Lung (tissue), 12 donors: ENCODE measurements around the gene CAMK2N1. TPM values are rescaled to one million over a fixed set of nuclear protein-coding genes. Genes with fewer than 3 reads are reported as not detected.

Experiments used
- ATAC-seq: fragments of 200-7000 bp; cut with Tn5 transposase; one replicate; pipeline ENCODE4 v1.9.1; 2020; ENCODE audit warnings: moderate number of reproducible peaks; ENCODE audit not compliant: insufficient read depth, low FRiP score
- DNase-seq, 3 donors: peaks; one replicate each; pipeline ENCODE4 v3.0.0-alpha.2; 2013 to 2017
- H3K27ac ChIP-seq, 2 donors: one replicate each; pipeline ENCODE4 v1.5.1; 2013; ENCODE audit warnings: mild to moderate bottlenecking in 2 of 2, moderate library complexity in 2 of 2, control low read depth in 1 of 2, inconsistent platforms in 1 of 2, low read depth in 1 of 2, low read length in 1 of 2
- H3K27me3 ChIP-seq, 3 donors: one replicate each; pipeline ENCODE4 v1.5.1; 2013; ENCODE audit warnings: low read length in 2 of 3; ENCODE audit not compliant: control insufficient read depth in 3 of 3, insufficient read depth in 3 of 3
- H3K36me3 ChIP-seq, 4 donors: one replicate each; pipeline ENCODE4 v1.5.1; 2013; ENCODE audit warnings: low read length in 4 of 4, mild to moderate bottlenecking in 1 of 4, moderate library complexity in 1 of 4; ENCODE audit not compliant: control insufficient read depth in 4 of 4, insufficient read depth in 4 of 4
- H3K4me1 ChIP-seq, 5 donors: one replicate each; pipeline ENCODE4 v1.5.1; 2013; ENCODE audit warnings: low read length in 5 of 5, mild to moderate bottlenecking in 2 of 5, moderate library complexity in 1 of 5; ENCODE audit not compliant: control insufficient read depth in 5 of 5, insufficient read depth in 5 of 5
- H3K4me3 ChIP-seq: one replicate; pipeline ENCODE4 v1.5.1; 2013; ENCODE audit warnings: mild to moderate bottlenecking, control low read depth, moderate library complexity
- H3K9ac ChIP-seq, 2 donors: one replicate each; pipeline ENCODE4 v1.5.1; 2013; ENCODE audit warnings: low read length in 2 of 2, control low read depth in 1 of 2; ENCODE audit not compliant: insufficient read depth in 1 of 2
- H3K9me3 ChIP-seq, 4 donors: one replicate each; pipeline ENCODE4 v1.5.1; 2013; ENCODE audit warnings: low read length in 3 of 4, mild to moderate bottlenecking in 1 of 4, moderate library complexity in 1 of 4; ENCODE audit not compliant: control insufficient read depth in 4 of 4, insufficient read depth in 3 of 4
- WGBS, 2 donors: extraction: QIAGEN DNeasy Blood & Tissue Kit; methylation state at CpG; one replicate each; pipeline ENCODE4 v1.1.7; 2013; 5-methylcytosine and 5-hydroxymethylcytosine counted together
- polyA plus RNA-seq, 2 donors: library from polyadenylated mRNA; stranded (reverse); fragments of 200-250 nt; gene quantifications; one replicate each; pipeline ENCODE4 v1.2.1, GENCODE V29; 2013
- total RNA-seq, 2 donors: library from RNA; depleted of rRNA in 1 of 2; stranded (reverse); fragments of >200 nt in 1 of 2; gene quantifications; one replicate each; pipeline ENCODE4 v1.2.1, GENCODE V29; 2014 to 2021
- TF ChIP-seq, protein P1 (sequence below): IDR thresholded peaks from 2 replicates; pipeline ENCODE4 v1.5.1; 2012; ENCODE audit warnings: mild to moderate bottlenecking; ENCODE audit errors: control extremely low read depth, extremely low read depth
- donor health status: control.
- donor health status: control.
- donor health status: Bipolar disorder and iron deficiency.
- donor health status: healthy.
- donor health status: DM: yes; HTN: yes; CAD: no.

CAMK2N1 gene
- total and polyA plus RNA-seq, 4 donors = 6.5 to 44.3 (median 28.3) TPM

DNA sequence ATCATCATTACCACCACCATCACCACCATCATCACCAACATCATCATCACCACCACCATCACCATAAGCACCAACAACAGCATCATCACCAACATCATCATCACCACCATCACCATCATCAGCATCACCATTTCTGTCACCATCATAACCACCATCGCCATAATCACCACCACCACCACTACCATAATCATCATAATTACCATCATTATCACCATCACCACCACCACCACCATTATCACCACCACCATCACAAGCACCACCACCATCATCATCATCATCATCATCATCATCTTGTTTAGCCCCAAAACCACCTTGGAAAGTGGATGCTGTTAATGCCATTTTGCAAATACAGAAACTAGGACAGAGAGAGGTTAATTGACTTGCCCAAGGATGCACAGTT lies 22.5 kb downstream of the CAMK2N1 start:
- 85 to 88% methylated on average over 1 of the region's 1 CpG for WGBS, 2 donors
- TF ChIP-seq, protein P1, sequence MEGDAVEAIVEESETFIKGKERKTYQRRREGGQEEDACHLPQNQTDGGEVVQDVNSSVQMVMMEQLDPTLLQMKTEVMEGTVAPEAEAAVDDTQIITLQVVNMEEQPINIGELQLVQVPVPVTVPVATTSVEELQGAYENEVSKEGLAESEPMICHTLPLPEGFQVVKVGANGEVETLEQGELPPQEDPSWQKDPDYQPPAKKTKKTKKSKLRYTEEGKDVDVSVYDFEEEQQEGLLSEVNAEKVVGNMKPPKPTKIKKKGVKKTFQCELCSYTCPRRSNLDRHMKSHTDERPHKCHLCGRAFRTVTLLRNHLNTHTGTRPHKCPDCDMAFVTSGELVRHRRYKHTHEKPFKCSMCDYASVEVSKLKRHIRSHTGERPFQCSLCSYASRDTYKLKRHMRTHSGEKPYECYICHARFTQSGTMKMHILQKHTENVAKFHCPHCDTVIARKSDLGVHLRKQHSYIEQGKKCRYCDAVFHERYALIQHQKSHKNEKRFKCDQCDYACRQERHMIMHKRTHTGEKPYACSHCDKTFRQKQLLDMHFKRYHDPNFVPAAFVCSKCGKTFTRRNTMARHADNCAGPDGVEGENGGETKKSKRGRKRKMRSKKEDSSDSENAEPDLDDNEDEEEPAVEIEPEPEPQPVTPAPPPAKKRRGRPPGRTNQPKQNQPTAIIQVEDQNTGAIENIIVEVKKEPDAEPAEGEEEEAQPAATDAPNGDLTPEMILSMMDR = no peak
- Histone ChIP-seq H3K36me3 (no peaks in the 10 kb centered on the region), H3K4me3 (no peak overlapping the region), H3K27ac (no peak overlapping the region), H3K27me3 (peaks cover 0 to 11% (median 0%) of the 10 kb centered on the region in 3 donors), H3K4me1 (no peaks in the 10 kb centered on the region), H3K9me3 (peaks cover 0 to 9% (median 0%) of the 10 kb centered on the region in 4 donors), H3K9ac (no peak overlapping the region)
- DNase-seq (no peak), ATAC-seq (no peak)

- 87 to 88% methylated on average over 3 of the region's 3 CpGs for WGBS, 2 donors
- DNase-seq (no peak), ATAC-seq (no peak)
- H3K4me1 ChIP-seq = no peaks in the 10 kb centered on the region
- TF ChIP-seq, protein P1 = no peak
- H3K36me3 ChIP-seq = no peaks in the 10 kb centered on the region
- no peak overlapping the region for H3K4me3 ChIP-seq
- no peak overlapping the region for H3K27ac ChIP-seq
- peaks cover 0 to 11% (median 0%) of the 10 kb centered on the region in 3 donors for H3K27me3 ChIP-seq
- H3K9ac ChIP-seq = no peak overlapping the region
- H3K9me3 ChIP-seq = peaks cover 0 to 9% (median 0%) of the 10 kb centered on the region in 4 donors
Measured at GRCh38 chr1:20462397-20462796, 23.6 kb downstream of the CAMK2N1 start.

DNA sequence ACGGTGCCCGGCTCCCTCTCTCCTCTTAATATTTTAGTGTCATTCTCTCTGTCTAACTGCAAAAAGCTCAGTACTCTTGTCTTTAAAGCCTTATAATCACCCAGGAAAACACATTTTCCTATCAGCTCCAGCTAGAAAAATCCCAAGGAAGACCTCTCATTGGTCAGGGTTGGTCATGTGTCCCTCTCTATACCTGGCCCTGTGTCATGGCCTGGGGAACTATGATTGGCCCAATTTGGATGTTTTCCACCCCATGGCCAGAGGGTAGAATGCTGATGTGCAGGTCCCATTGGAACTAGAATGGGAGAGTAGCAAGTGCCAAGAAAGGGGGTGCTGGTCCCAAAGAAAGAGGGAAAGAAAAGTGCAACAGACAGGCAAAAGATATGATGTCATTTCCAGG lies 27.3 kb downstream of the CAMK2N1 start:
- TF ChIP-seq, protein P1 = no peak
- Histone ChIP-seq H3K27me3 (peaks cover 0 to 8% (median 0%) of the 10 kb centered on the region in 3 donors), H3K27ac (no peak overlapping the region), H3K4me1 (no peaks in the 10 kb centered on the region), H3K9ac (no peak overlapping the region), H3K4me3 (no peak overlapping the region), H3K36me3 (no peaks in the 10 kb centered on the region), H3K9me3 (peaks cover 0 to 13% (median 0%) of the 10 kb centered on the region in 4 donors)
- no peak for DNase-seq
- ATAC-seq = no peak
- WGBS, 2 donors = 82 to 85% methylated on average over 2 of the region's 2 CpGs

GRCh38 chr1:20454004-20454403 lies 32.0 kb downstream of the CAMK2N1 start:
- ATAC-seq (no peak), DNase-seq (no peak)
- 90 to 91% methylated on average over 4 of the region's 4 CpGs for WGBS, 2 donors

More at GRCh38 chr1:20454004-20454403, 32.0 kb downstream of the CAMK2N1 start:
- TF ChIP-seq, protein P1 = no peak
- H3K4me1 ChIP-seq = no peaks in the 10 kb centered on the region
- no peak overlapping the region for H3K4me3 ChIP-seq
- H3K27ac ChIP-seq = no peak overlapping the region
- peaks cover 0 to 4% (median 0%) of the 10 kb centered on the region in 4 donors for H3K9me3 ChIP-seq
- H3K9ac ChIP-seq = no peak overlapping the region
- no peaks in the 10 kb centered on the region for H3K36me3 ChIP-seq
- H3K27me3 ChIP-seq = peaks cover 0 to 31% (median 4%) of the 10 kb centered on the region in 3 donors
